ENCODE data around the gene COL4A1.

- no peak for TF ChIP-seq CTCF (IDR thresholded peaks at IDR 0.05)
- peak in 1 of 2 donors; percentile 31 for TF ChIP-seq POLR2AphosphoS5 (IDR thresholded peaks at IDR 0.05; ENCODE audit: insufficient read depth in 1 of 2, low read depth in 1 of 2)
Observed at GRCh38 chr13:110266983-110267382, 40.0 kb downstream of the COL4A1 start.

Measured in vagina (tissue), 2 donors.